Choroid plexus epithelial cell (primary cell): ENCODE results near the gene FILIP1L.
A peak's percentile ranks its signal among the peaks of the same experiment; 100 is the strongest.

Source experiments
- DNase-seq: peaks from one replicate; pipeline ENCODE4 v3.0.0-alpha.2; 2010; ENCODE audit warnings: low read depth
- H3K4me3 ChIP-seq: 2 replicates; pipeline ENCODE4 v1.5.1; 2011; ENCODE audit warnings: low read depth, mild to moderate bottlenecking, control low read depth, low read length, moderate library complexity
- CTCF ChIP-seq: conservative IDR thresholded peaks from 2 replicates; pipeline ENCODE4 v1.5.1; 2011; ENCODE audit warnings: low read depth, mild to moderate bottlenecking, control low read depth, inconsistent platforms, low read length, moderate library complexity

The FILIP1L gene

GRCh38 chr3:99971761-99972160 is 142.5 kb downstream of the FILIP1L start:
- no peak for DNase-seq
- H3K4me3 ChIP-seq = no peak overlapping the region
- no peak for TF ChIP-seq CTCF

GRCh38 chr3:99970198-99970597 is 144.1 kb downstream of the FILIP1L start:
- H3K4me3 ChIP-seq = no peak overlapping the region
- TF ChIP-seq CTCF = no peak
- DNase-seq = no peak

- no peak overlapping the region for H3K4me3 ChIP-seq
- no peak for DNase-seq
- TF ChIP-seq CTCF = no peak
Observed at GRCh38 chr3:99969136-99969535, 145.2 kb downstream of the FILIP1L start.

GRCh38 chr3:99967796-99968195 is 146.5 kb downstream of the FILIP1L start:
- peak; percentile 79 for DNase-seq
- no peak overlapping the region for H3K4me3 ChIP-seq
- no peak for TF ChIP-seq CTCF

- no peak overlapping the region for H3K4me3 ChIP-seq
- no peak for TF ChIP-seq CTCF
- peak; percentile 82 for DNase-seq
Observed at GRCh38 chr3:99966662-99967416, 147.5 kb downstream of the FILIP1L start.

- no peak for DNase-seq
- no peak for TF ChIP-seq CTCF
- no peak overlapping the region for H3K4me3 ChIP-seq
Observed at GRCh38 chr3:99965681-99966408, 148.5 kb downstream of the FILIP1L start.
